Measurements from ENCODE around the gene ZIC4. TPM values are rescaled to one million over a fixed set of nuclear protein-coding genes. Genes with fewer than 3 reads are reported as not detected.

ZIC4 gene
- total and polyA plus RNA-seq, 2 donors (not counting 1 experiment from before 2014, with no cell fraction given), result not detected

GRCh38 chr3:147364771-147365170 is 41.6 kb downstream of the ZIC4 start:
- H3K27ac ChIP-seq (ENCODE audit: insufficient read depth, low read length), result no peak overlapping the region
- no peaks in the 10 kb centered on the region for H3K9me3 ChIP-seq (ENCODE audit: control insufficient read depth, insufficient read depth, low read depth, low read length)
- TF ChIP-seq EZH2 (IDR thresholded peaks at IDR 0.05; ENCODE audit: low read length, missing control alignments) (no peak), CTCF (conservative IDR thresholded peaks at IDR 0.05 in 1 of 2, IDR thresholded peaks at IDR 0.05 in 1 of 2; ENCODE audit: low read depth in 1 of 2, low read length in 2 of 2) (no peak)
- H3K79me2 ChIP-seq (ENCODE audit: control insufficient read depth, insufficient read depth, low read length), result no peaks in the 10 kb centered on the region
- no peaks in the 10 kb centered on the region for H4K20me1 ChIP-seq (ENCODE audit: control insufficient read depth, extremely low read depth, insufficient read depth, low read length)
- no peak overlapping the region for H3K4me3 ChIP-seq (replicated peaks in 1 of 4; ENCODE audit: control extremely low read depth in 1 of 4, insufficient read depth in 1 of 4, low read depth in 3 of 4, low read length in 4 of 4)
- no peak overlapping the region for H3K4me2 ChIP-seq (ENCODE audit: extremely low read depth, insufficient read depth, low read length)
- peaks cover 52% of the 10 kb centered on the region for H3K27me3 ChIP-seq (ENCODE audit: control insufficient read depth, insufficient read depth, low read length)
- no peaks in the 10 kb centered on the region for H3K36me3 ChIP-seq (ENCODE audit: control insufficient read depth, insufficient read depth, low read length)
- no peak overlapping the region for H3K9ac ChIP-seq (ENCODE audit: insufficient read depth, low read length)
- H3K4me1 ChIP-seq (ENCODE audit: control insufficient read depth, extremely low read depth, insufficient read depth, low read length), result no peaks in the 10 kb centered on the region
- H2AFZ ChIP-seq (ENCODE audit: low read length), result no peak overlapping the region
- DNase-seq (ENCODE audit: low read depth in 2 of 2), result no peak

GRCh38 chr3:147361454-147362420 is 44.6 kb downstream of the ZIC4 start:
- DNase-seq (ENCODE audit: low read depth in 2 of 2), result no peak
- H3K9ac ChIP-seq (ENCODE audit: insufficient read depth, low read length), result no peak overlapping the region
- TF ChIP-seq CTCF (conservative IDR thresholded peaks at IDR 0.05 in 1 of 2, IDR thresholded peaks at IDR 0.05 in 1 of 2; ENCODE audit: low read depth in 1 of 2, low read length in 2 of 2), result peak; percentile 45 to 57
- no peak for TF ChIP-seq EZH2 (IDR thresholded peaks at IDR 0.05; ENCODE audit: low read length, missing control alignments)
- no peaks in the 10 kb centered on the region for H3K79me2 ChIP-seq (ENCODE audit: control insufficient read depth, insufficient read depth, low read length)
- H3K36me3 ChIP-seq (ENCODE audit: control insufficient read depth, insufficient read depth, low read length), result no peaks in the 10 kb centered on the region
- no peaks in the 10 kb centered on the region for H3K4me1 ChIP-seq (ENCODE audit: control insufficient read depth, extremely low read depth, insufficient read depth, low read length)
- H3K27me3 ChIP-seq (ENCODE audit: control insufficient read depth, insufficient read depth, low read length), result peaks cover 53% of the 10 kb centered on the region
- peak overlapping the region; percentile 19 for H3K4me2 ChIP-seq (ENCODE audit: extremely low read depth, insufficient read depth, low read length)
- no peak overlapping the region for H3K27ac ChIP-seq (ENCODE audit: insufficient read depth, low read length)
- H3K4me3 ChIP-seq (replicated peaks in 1 of 4; ENCODE audit: control extremely low read depth in 1 of 4, insufficient read depth in 1 of 4, low read depth in 3 of 4, low read length in 4 of 4), result no peak overlapping the region
- H4K20me1 ChIP-seq (ENCODE audit: control insufficient read depth, extremely low read depth, insufficient read depth, low read length), result no peaks in the 10 kb centered on the region
- H3K9me3 ChIP-seq (ENCODE audit: control insufficient read depth, insufficient read depth, low read depth, low read length), result no peaks in the 10 kb centered on the region
- H2AFZ ChIP-seq (ENCODE audit: low read length), result no peak overlapping the region

GRCh38 chr3:147360646-147361453 is 45.5 kb downstream of the ZIC4 start:
- Histone ChIP-seq H3K9ac (ENCODE audit: insufficient read depth, low read length) (no peak overlapping the region), H3K27me3 (ENCODE audit: control insufficient read depth, insufficient read depth, low read length) (peaks cover 62% of the 10 kb centered on the region), H4K20me1 (ENCODE audit: control insufficient read depth, extremely low read depth, insufficient read depth, low read length) (no peaks in the 10 kb centered on the region), H3K4me1 (ENCODE audit: control insufficient read depth, extremely low read depth, insufficient read depth, low read length) (no peaks in the 10 kb centered on the region), H3K36me3 (ENCODE audit: control insufficient read depth, insufficient read depth, low read length) (no peaks in the 10 kb centered on the region), H3K79me2 (ENCODE audit: control insufficient read depth, insufficient read depth, low read length) (no peaks in the 10 kb centered on the region), H3K9me3 (ENCODE audit: control insufficient read depth, insufficient read depth, low read depth, low read length) (no peaks in the 10 kb centered on the region), H2AFZ (ENCODE audit: low read length) (no peak overlapping the region), H3K27ac (ENCODE audit: insufficient read depth, low read length) (no peak overlapping the region), H3K4me3 (replicated peaks in 1 of 4; ENCODE audit: control extremely low read depth in 1 of 4, insufficient read depth in 1 of 4, low read depth in 3 of 4, low read length in 4 of 4) (no peak overlapping the region), H3K4me2 (ENCODE audit: extremely low read depth, insufficient read depth, low read length) (peak overlapping the region; percentile 19)
- peak in 1 of 2 donors; percentile 7 for DNase-seq (ENCODE audit: low read depth in 2 of 2)
- TF ChIP-seq EZH2 (IDR thresholded peaks at IDR 0.05; ENCODE audit: low read length, missing control alignments) (peak; percentile 62), CTCF (conservative IDR thresholded peaks at IDR 0.05 in 1 of 2, IDR thresholded peaks at IDR 0.05 in 1 of 2; ENCODE audit: low read depth in 1 of 2, low read length in 2 of 2) (no peak)
